ENCODE results near the gene CEP70. TPM values are rescaled to one million over a fixed set of nuclear protein-coding genes. Genes with fewer than 3 reads are reported as not detected.

Gene CEP70
- total RNA-seq, 1 donor from 2014 or later: 14.5 TPM

Other genes starting within 250 kb of the CEP70 start
- gene MRAS, start 245.7 kb downstream of the CEP70 start, total RNA-seq: 32.6 and 35.0 TPM in 2 replicates
- 1.9 and 3.5 TPM in 2 replicates for gene ESYT3, start 159.6 kb downstream of the CEP70 start, total RNA-seq
- 17.5 and 17.6 TPM in 2 replicates for gene FAIM, start 14.5 kb upstream of the CEP70 start, total RNA-seq
- 14.5 and 17.9 TPM in 2 replicates for gene PIK3CB, start 240.7 kb upstream of the CEP70 start, total RNA-seq

Data from kidney epithelial cell (primary cell).